Measurements from ENCODE around the gene ANKRD63. TPM values are rescaled to one million over a fixed set of nuclear protein-coding genes. Genes with fewer than 3 reads are reported as not detected.

ANKRD63 gene
- total and polyA plus RNA-seq, 4 donors = not detected

DNA sequence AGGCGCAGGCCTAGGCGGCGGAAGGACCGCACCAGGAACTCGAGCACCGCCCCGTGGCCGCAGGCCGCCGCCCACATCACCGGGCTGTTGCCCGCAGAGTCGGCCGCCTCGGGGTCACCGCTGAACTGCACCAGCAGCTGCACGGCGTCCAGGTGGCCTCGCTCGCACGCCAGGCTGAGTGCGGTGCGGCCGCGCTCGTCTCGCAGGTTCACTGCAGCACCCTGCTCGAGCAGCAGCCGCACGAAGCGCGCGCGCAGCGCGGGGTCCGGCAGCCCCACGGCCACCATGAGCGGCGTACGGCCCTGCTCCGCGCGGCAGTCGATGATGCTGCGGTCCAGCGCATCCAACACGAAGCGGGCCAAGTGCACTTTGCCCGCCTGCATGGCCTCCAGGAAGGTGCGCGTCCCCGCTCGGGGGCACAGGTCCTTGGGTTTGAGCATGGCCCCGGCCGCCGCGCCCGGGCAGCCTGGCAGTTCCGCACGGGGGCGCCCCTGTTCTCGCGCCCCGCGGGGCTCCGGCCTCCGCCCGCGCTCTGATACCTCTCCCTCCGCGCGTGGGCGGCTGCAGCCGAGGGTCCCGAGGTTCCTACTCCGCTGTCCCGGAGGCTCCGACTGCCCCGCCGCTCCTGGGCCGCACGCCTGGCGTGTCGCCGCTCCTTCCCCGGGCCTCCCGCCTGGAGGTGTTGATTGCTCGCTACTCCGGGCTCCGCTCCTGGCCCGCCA is 556 bp downstream of the ANKRD63 start:
- Histone ChIP-seq H3K4me1 (ENCODE audit: control insufficient read depth in 4 of 4, insufficient read depth in 4 of 4, low read length in 3 of 4) (peaks cover 6 to 26% (median 15%) of the 10 kb centered on the region in 4 donors), H3K9ac (ENCODE audit: low read depth in 1 of 2, low read length in 2 of 2) (no peak overlapping the region), H3K9me3 (ENCODE audit: control insufficient read depth in 4 of 4, low read length in 3 of 4) (no peaks in the 10 kb centered on the region), H3K27me3 (ENCODE audit: control insufficient read depth in 4 of 4, insufficient read depth in 4 of 4, low read length in 3 of 4) (peaks cover 0 to 8% (median 2%) of the 10 kb centered on the region in 4 donors), H3K4me3 (ENCODE audit: low read depth in 1 of 3, low read length in 3 of 3) (peak overlapping the region; percentile 5 to 46 (median 31)), H3K27ac (ENCODE audit: low read depth in 1 of 2, low read length in 2 of 2) (no peak overlapping the region), H3K36me3 (ENCODE audit: control insufficient read depth in 4 of 4, insufficient read depth in 3 of 4, low read depth in 1 of 4, low read length in 3 of 4) (no peaks in the 10 kb centered on the region)
- WGBS = 1% methylated on average over 92 of the region's 92 CpGs
- TF ChIP-seq HNF4G (IDR thresholded peaks at IDR 0.05) (no peak), GABPA (IDR thresholded peaks at IDR 0.05 in 1 of 2, conservative IDR thresholded peaks at IDR 0.05 in 1 of 2) (no peak), HNF4A (conservative IDR thresholded peaks at IDR 0.05) (peak; percentile 60 to 75), SP1 (IDR thresholded peaks at IDR 0.05) (peak; percentile 21), JUND (IDR thresholded peaks at IDR 0.05) (no peak), FOXA1 (IDR thresholded peaks at IDR 0.05) (no peak), FOXA2 (IDR thresholded peaks at IDR 0.05) (no peak), RXRA (IDR thresholded peaks at IDR 0.05) (peak; percentile 17 to 27)
- TF ChIP-seq, protein P1, sequence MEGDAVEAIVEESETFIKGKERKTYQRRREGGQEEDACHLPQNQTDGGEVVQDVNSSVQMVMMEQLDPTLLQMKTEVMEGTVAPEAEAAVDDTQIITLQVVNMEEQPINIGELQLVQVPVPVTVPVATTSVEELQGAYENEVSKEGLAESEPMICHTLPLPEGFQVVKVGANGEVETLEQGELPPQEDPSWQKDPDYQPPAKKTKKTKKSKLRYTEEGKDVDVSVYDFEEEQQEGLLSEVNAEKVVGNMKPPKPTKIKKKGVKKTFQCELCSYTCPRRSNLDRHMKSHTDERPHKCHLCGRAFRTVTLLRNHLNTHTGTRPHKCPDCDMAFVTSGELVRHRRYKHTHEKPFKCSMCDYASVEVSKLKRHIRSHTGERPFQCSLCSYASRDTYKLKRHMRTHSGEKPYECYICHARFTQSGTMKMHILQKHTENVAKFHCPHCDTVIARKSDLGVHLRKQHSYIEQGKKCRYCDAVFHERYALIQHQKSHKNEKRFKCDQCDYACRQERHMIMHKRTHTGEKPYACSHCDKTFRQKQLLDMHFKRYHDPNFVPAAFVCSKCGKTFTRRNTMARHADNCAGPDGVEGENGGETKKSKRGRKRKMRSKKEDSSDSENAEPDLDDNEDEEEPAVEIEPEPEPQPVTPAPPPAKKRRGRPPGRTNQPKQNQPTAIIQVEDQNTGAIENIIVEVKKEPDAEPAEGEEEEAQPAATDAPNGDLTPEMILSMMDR (IDR thresholded peaks at IDR 0.05; ENCODE audit: low read depth, low read length, missing input control) = no peak
- TF ChIP-seq, protein P2, sequence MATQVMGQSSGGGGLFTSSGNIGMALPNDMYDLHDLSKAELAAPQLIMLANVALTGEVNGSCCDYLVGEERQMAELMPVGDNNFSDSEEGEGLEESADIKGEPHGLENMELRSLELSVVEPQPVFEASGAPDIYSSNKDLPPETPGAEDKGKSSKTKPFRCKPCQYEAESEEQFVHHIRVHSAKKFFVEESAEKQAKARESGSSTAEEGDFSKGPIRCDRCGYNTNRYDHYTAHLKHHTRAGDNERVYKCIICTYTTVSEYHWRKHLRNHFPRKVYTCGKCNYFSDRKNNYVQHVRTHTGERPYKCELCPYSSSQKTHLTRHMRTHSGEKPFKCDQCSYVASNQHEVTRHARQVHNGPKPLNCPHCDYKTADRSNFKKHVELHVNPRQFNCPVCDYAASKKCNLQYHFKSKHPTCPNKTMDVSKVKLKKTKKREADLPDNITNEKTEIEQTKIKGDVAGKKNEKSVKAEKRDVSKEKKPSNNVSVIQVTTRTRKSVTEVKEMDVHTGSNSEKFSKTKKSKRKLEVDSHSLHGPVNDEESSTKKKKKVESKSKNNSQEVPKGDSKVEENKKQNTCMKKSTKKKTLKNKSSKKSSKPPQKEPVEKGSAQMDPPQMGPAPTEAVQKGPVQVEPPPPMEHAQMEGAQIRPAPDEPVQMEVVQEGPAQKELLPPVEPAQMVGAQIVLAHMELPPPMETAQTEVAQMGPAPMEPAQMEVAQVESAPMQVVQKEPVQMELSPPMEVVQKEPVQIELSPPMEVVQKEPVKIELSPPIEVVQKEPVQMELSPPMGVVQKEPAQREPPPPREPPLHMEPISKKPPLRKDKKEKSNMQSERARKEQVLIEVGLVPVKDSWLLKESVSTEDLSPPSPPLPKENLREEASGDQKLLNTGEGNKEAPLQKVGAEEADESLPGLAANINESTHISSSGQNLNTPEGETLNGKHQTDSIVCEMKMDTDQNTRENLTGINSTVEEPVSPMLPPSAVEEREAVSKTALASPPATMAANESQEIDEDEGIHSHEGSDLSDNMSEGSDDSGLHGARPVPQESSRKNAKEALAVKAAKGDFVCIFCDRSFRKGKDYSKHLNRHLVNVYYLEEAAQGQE (IDR thresholded peaks at IDR 0.05) = no peak
- TF ChIP-seq, protein P3, sequence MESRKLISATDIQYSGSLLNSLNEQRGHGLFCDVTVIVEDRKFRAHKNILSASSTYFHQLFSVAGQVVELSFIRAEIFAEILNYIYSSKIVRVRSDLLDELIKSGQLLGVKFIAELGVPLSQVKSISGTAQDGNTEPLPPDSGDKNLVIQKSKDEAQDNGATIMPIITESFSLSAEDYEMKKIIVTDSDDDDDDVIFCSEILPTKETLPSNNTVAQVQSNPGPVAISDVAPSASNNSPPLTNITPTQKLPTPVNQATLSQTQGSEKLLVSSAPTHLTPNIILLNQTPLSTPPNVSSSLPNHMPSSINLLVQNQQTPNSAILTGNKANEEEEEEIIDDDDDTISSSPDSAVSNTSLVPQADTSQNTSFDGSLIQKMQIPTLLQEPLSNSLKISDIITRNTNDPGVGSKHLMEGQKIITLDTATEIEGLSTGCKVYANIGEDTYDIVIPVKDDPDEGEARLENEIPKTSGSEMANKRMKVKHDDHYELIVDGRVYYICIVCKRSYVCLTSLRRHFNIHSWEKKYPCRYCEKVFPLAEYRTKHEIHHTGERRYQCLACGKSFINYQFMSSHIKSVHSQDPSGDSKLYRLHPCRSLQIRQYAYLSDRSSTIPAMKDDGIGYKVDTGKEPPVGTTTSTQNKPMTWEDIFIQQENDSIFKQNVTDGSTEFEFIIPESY (IDR thresholded peaks at IDR 0.05) = no peak
- no peak for DNase-seq (ENCODE audit: low spot score)

DNA sequence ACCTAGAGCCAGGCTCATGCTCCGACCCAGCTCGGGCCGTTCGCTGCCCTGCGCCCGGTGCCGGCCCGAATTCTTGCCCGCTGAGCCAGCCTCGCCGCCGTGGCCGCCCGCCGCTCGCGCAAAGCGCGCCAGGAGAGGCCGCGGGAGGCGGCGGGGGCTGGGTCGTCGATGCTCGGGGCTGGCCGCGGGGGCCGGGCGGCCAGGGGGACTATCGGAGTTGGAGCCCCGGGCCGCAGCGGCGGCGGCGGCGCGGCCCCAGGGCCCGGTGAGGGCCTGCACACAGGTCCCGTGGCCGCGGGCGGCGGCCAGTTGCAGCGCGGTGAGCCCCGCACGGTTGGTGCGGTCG is 1.1 kb downstream of the ANKRD63 start:
- H3K4me3 ChIP-seq (ENCODE audit: low read depth in 1 of 3, low read length in 3 of 3) = peak overlapping the region in 2 of 3 donors; percentile 5 to 46
- H3K9me3 ChIP-seq (ENCODE audit: control insufficient read depth in 4 of 4, low read length in 3 of 4) = no peaks in the 10 kb centered on the region
- H3K27ac ChIP-seq (ENCODE audit: low read depth in 1 of 2, low read length in 2 of 2) = no peak overlapping the region
- 6% methylated on average over 51 of the region's 51 CpGs for WGBS
- no peaks in the 10 kb centered on the region for H3K36me3 ChIP-seq (ENCODE audit: control insufficient read depth in 4 of 4, insufficient read depth in 3 of 4, low read depth in 1 of 4, low read length in 3 of 4)
- no peak for DNase-seq (ENCODE audit: low spot score)
- H3K27me3 ChIP-seq (ENCODE audit: control insufficient read depth in 4 of 4, insufficient read depth in 4 of 4, low read length in 3 of 4) = peaks cover 0 to 8% (median 2%) of the 10 kb centered on the region in 4 donors
- peaks cover 6 to 26% (median 15%) of the 10 kb centered on the region in 4 donors for H3K4me1 ChIP-seq (ENCODE audit: control insufficient read depth in 4 of 4, insufficient read depth in 4 of 4, low read length in 3 of 4)
- no peak overlapping the region for H3K9ac ChIP-seq (ENCODE audit: low read depth in 1 of 2, low read length in 2 of 2)
- TF ChIP-seq YY1 (IDR thresholded peaks at IDR 0.05) (no peak), HNF4A (conservative IDR thresholded peaks at IDR 0.05) (no peak), FOXA2 (IDR thresholded peaks at IDR 0.05) (no peak), RAD21 (IDR thresholded peaks at IDR 0.05) (no peak), EGR1 (IDR thresholded peaks at IDR 0.05; ENCODE audit: low read depth in 2 of 2) (no peak), TAF1 (conservative IDR thresholded peaks at IDR 0.05) (no peak), SP1 (IDR thresholded peaks at IDR 0.05) (no peak)
- TF ChIP-seq, protein P2 (IDR thresholded peaks at IDR 0.05) = no peak
- TF ChIP-seq, protein P1 (IDR thresholded peaks at IDR 0.05; ENCODE audit: low read depth, low read length, missing input control) = no peak
- TF ChIP-seq, protein P3 (IDR thresholded peaks at IDR 0.05) = no peak
